SK-N-SH (cell line): ENCODE data around the gene SLC49A3. TPM values are rescaled to one million over a fixed set of nuclear protein-coding genes. Genes with fewer than 3 reads are reported as not detected.

Source experiments
- CTCF ChIA-PET: fragments of 300-600, 350-600 bp; formaldehyde crosslinking; extraction: SDS; loops from one replicate; lab custom pipeline; 2021; lab: Yijun Ruan, JAX
- POLR2A ChIA-PET: fragments of 350-600 bp; sonication (Branson Sonifier 250); formaldehyde crosslinking; extraction: SDS; loops from one replicate; lab custom pipeline; 2020; ENCODE audit warnings: antibody characterized with exemption, inconsistent platforms; lab: Yijun Ruan, JAX
- DNase-seq: peaks from one replicate; pipeline ENCODE4 v3.0.0; 2012
- H2AFZ ChIP-seq: fragments of 200-600 bp; sonication (generic); 2 replicates; pipeline ENCODE4 v1.8.1; 2016; ENCODE audit warnings: antibody characterized with exemption, mild to moderate bottlenecking, low read depth
- H3F3A ChIP-seq: fragments of 200-600 bp; sonication (generic); replicated peaks from 2 replicates; pipeline ENCODE3; 2016; ENCODE audit warnings: antibody characterized with exemption, mild to moderate bottlenecking; ENCODE audit not compliant: insufficient read depth
- H3K27ac ChIP-seq, 2 experiments: fragments of 200-500 bp in 1 of 2; fragments of 200-600 bp in 1 of 2; sonication (Bioruptor generic) in 1 of 2; sonication (generic), shearing (Covaris generic) in 1 of 2; 2 replicates each; pipeline versions ENCODE4 v1.5.1 to v1.6.1; 2014 to 2016; ENCODE audit warnings: low read depth in 2 of 2, inconsistent platforms in 1 of 2, low read length in 1 of 2, mild to moderate bottlenecking in 1 of 2, mixed read lengths in 1 of 2
- H3K27me3 ChIP-seq: fragments of 200-600 bp; sonication (generic), shearing (Covaris generic); 2 replicates; pipeline ENCODE4 v1.6.1; 2016; ENCODE audit warnings: mixed run types; ENCODE audit not compliant: insufficient read depth
- H3K36me3 ChIP-seq, 2 experiments: fragments of 200-500 bp in 1 of 2; fragments of 200-600 bp in 1 of 2; sonication (Bioruptor generic) in 1 of 2; sonication (generic) in 1 of 2; replicated peaks in 1 of 2; 2 replicates each; pipeline versions ENCODE3 to v1.5.1; 2014 to 2016; ENCODE audit warnings: low read length in 1 of 2, mild to moderate bottlenecking in 1 of 2; ENCODE audit not compliant: insufficient read depth in 2 of 2, control insufficient read depth in 1 of 2
- H3K4me1 ChIP-seq, 2 experiments: fragments of 200-500 bp in 1 of 2; fragments of 200-600 bp in 1 of 2; sonication (Bioruptor generic) in 1 of 2; sonication (generic), shearing (Covaris generic) in 1 of 2; 2 replicates each; pipeline versions ENCODE4 v1.5.1 to v1.6.1; 2014 to 2016; ENCODE audit warnings: low read depth in 1 of 2, low read length in 1 of 2, mixed run types in 1 of 2; ENCODE audit not compliant: insufficient read depth in 2 of 2, control insufficient read depth in 1 of 2
- H3K4me2 ChIP-seq: fragments of 200-600 bp; sonication (generic), shearing (Covaris generic); 2 replicates; pipeline ENCODE4 v1.6.1; 2017; ENCODE audit warnings: mixed run types
- H3K4me3 ChIP-seq, 2 experiments: fragments of 200-500 bp in 1 of 2; fragments of 200-600 bp in 1 of 2; sonication (Bioruptor generic) in 1 of 2; sonication (generic), shearing (Covaris generic) in 1 of 2; 2 replicates each; pipeline versions ENCODE4 v1.5.1 to v1.8.1; 2014 to 2016; ENCODE audit warnings: low read depth in 2 of 2, inconsistent platforms in 1 of 2, low read length in 1 of 2, mild to moderate bottlenecking in 1 of 2, mixed read lengths in 1 of 2, moderate library complexity in 1 of 2
- H3K79me2 ChIP-seq: fragments of 200-600 bp; sonication (generic); 2 replicates; pipeline ENCODE4 v1.8.1; 2017; ENCODE audit warnings: mild to moderate bottlenecking; ENCODE audit not compliant: insufficient read depth
- H3K9ac ChIP-seq: fragments of 200-600 bp; sonication (generic); 2 replicates; pipeline ENCODE4 v1.6.1; 2017; ENCODE audit warnings: mixed run types
- H3K9me2 ChIP-seq: fragments of 200-600 bp; sonication (generic); 2 replicates; pipeline ENCODE4 v1.6.1; 2017; ENCODE audit warnings: mixed run types
- H3K9me3 ChIP-seq: fragments of 200-600 bp; sonication (generic); 2 replicates; pipeline ENCODE4 v1.6.1; 2017; ENCODE audit warnings: mixed run types, mild to moderate bottlenecking, moderate library complexity
- H4K20me1 ChIP-seq: fragments of 200-600 bp; sonication (generic); 2 replicates; pipeline ENCODE4 v1.6.1; 2017; ENCODE audit warnings: mild to moderate bottlenecking, mixed run types; ENCODE audit not compliant: insufficient read depth
- FOXJ3 ChIP-seq: sonication (generic); formaldehyde crosslinking; IDR thresholded peaks from 2 replicates; pipeline ENCODE4 v1.5.1; 2020; ENCODE audit warnings: mild to moderate bottlenecking, missing genetic modification reagents
- MEF2A ChIP-seq: IDR thresholded peaks from 2 replicates; pipeline ENCODE4 v1.4.0; 2012; ENCODE audit warnings: low read depth, borderline replicate concordance
- MXI1 ChIP-seq: IDR thresholded peaks from 2 replicates; pipeline ENCODE4 v1.6.1; 2012; ENCODE audit warnings: mild to moderate bottlenecking, low read depth, low read length, improper control_type of control experiment
- NFIC ChIP-seq: IDR thresholded peaks from 2 replicates; pipeline ENCODE4 v1.4.0; 2012; ENCODE audit warnings: borderline replicate concordance
- NRF1 ChIP-seq: IDR thresholded peaks from 2 replicates; pipeline ENCODE4 v1.6.1; 2012; ENCODE audit warnings: low read depth, mild to moderate bottlenecking, low read length
- TEAD4 ChIP-seq: IDR thresholded peaks from 2 replicates; pipeline ENCODE4 v1.4.0; 2012; ENCODE audit warnings: mild to moderate bottlenecking, borderline replicate concordance; ENCODE audit not compliant: insufficient read depth
- YY1 ChIP-seq: IDR thresholded peaks from 2 replicates; pipeline ENCODE4 v1.4.0; 2012; ENCODE audit warnings: low read depth, mild to moderate bottlenecking
- WGBS: methylation state at CpG from one replicate; pipeline ENCODE4 v1.1.6; 2017; ENCODE audit warnings: low lambda C conversion rate; 5-methylcytosine and 5-hydroxymethylcytosine counted together
- polyA plus RNA-seq, 3 experiments: library from polyadenylated mRNA; depleted of rRNA; stranded (reverse); fragments of >200 nt; gene quantifications; 2 replicates each; pipeline ENCODE4 v1.2.3, GENCODE V29; 2012
- TF ChIP-seq, protein P1 (sequence below): IDR thresholded peaks from 2 replicates; pipeline ENCODE4 v1.4.0; 2012; ENCODE audit warnings: low read depth
- TF ChIP-seq, protein P2 (sequence below): IDR thresholded peaks from 2 replicates; pipeline ENCODE4 v1.6.1; 2012; ENCODE audit warnings: mild to moderate bottlenecking, low read depth, low read length, moderate library complexity
- TF ChIP-seq, protein P3 (sequence below): IDR thresholded peaks from 2 replicates; pipeline ENCODE4 v1.4.0; 2012; ENCODE audit warnings: low read depth, borderline replicate concordance
- TF ChIP-seq, protein P4 (sequence below): IDR thresholded peaks from 2 replicates; pipeline ENCODE4 v1.4.0; 2012; ENCODE audit warnings: low read depth, borderline replicate concordance

The SLC49A3 gene
- polyA plus RNA-seq, 1 of the 3 experiments (the other 2 are of a cell fraction) = 0.05 TPM

DNA sequence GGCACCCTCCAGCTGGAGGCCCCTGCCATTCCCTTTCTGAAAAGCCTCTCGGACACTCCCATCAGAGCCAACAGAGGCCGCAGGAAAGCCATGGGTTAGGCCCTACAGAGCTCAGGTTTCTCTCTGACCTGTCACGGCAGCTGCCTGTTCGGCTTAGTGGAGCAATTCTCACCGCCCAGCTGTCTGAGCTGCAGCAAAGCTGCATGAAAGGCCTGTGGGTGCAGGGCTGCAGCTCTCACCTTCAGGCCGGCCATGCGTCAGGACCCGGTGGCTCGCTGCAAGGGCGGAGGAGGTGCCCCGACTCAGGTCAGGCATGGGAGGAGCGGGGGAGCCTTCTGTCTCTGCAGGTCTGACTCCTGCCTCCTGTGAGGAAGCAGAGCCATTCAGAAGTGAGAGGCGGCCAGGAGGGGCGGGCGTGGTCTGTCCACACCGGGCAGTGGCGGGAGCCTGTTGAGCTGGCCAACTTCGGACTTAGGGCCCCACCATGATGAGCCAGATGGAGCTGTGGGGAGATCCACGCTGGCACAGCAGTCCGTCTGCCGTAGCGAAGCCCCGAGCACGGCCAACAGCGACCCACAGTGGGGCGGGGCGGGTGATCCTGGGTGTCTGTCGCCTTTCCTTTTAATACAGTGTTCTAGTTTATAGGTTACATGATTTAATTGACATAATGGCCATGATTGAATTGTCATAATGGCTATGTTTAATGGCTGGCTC is 40.2 kb downstream of the SLC49A3 start (continued):
- TF ChIP-seq TEAD4 = no peak

DNA sequence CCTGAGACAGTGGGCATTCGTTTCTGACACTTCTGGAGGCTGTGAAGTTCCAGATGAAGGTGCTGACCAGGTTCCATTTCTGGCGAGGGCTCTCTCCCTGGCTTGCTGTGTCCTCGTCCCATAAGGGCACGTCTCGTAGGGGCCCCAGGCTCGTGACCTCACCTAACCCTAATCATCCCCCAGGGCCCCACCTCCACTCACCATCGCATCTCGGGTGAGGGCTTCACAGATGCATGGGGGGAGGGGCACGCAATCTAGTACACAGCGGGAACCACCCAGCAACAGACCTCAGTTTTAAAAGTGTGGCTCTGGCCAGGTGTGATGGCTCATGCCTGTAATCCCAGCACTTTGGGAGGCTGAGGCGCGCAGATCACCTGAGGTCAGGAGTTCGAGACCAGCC is 41.5 kb downstream of the SLC49A3 start:
- 52% methylated on average over 8 of the region's 13 CpGs for WGBS
- H3K27me3 ChIP-seq = peaks cover 13% of the 10 kb centered on the region; the same call in 1 of the 2 replicates
- H3K4me2 ChIP-seq = no peak overlapping the region
- TF ChIP-seq, protein P1, sequence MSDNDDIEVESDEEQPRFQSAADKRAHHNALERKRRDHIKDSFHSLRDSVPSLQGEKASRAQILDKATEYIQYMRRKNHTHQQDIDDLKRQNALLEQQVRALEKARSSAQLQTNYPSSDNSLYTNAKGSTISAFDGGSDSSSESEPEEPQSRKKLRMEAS = no peak
- TF ChIP-seq, protein P2, sequence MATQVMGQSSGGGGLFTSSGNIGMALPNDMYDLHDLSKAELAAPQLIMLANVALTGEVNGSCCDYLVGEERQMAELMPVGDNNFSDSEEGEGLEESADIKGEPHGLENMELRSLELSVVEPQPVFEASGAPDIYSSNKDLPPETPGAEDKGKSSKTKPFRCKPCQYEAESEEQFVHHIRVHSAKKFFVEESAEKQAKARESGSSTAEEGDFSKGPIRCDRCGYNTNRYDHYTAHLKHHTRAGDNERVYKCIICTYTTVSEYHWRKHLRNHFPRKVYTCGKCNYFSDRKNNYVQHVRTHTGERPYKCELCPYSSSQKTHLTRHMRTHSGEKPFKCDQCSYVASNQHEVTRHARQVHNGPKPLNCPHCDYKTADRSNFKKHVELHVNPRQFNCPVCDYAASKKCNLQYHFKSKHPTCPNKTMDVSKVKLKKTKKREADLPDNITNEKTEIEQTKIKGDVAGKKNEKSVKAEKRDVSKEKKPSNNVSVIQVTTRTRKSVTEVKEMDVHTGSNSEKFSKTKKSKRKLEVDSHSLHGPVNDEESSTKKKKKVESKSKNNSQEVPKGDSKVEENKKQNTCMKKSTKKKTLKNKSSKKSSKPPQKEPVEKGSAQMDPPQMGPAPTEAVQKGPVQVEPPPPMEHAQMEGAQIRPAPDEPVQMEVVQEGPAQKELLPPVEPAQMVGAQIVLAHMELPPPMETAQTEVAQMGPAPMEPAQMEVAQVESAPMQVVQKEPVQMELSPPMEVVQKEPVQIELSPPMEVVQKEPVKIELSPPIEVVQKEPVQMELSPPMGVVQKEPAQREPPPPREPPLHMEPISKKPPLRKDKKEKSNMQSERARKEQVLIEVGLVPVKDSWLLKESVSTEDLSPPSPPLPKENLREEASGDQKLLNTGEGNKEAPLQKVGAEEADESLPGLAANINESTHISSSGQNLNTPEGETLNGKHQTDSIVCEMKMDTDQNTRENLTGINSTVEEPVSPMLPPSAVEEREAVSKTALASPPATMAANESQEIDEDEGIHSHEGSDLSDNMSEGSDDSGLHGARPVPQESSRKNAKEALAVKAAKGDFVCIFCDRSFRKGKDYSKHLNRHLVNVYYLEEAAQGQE = no peak
- TF ChIP-seq NFIC (no peak), MXI1 (no peak), FOXJ3 (CRISPR knock-in tag) (no peak), YY1 (no peak), NRF1 (no peak), MEF2A (no peak)
- TF ChIP-seq, protein P3, sequence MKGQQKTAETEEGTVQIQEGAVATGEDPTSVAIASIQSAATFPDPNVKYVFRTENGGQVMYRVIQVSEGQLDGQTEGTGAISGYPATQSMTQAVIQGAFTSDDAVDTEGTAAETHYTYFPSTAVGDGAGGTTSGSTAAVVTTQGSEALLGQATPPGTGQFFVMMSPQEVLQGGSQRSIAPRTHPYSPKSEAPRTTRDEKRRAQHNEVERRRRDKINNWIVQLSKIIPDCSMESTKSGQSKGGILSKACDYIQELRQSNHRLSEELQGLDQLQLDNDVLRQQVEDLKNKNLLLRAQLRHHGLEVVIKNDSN = no peak
- TF ChIP-seq, protein P4, sequence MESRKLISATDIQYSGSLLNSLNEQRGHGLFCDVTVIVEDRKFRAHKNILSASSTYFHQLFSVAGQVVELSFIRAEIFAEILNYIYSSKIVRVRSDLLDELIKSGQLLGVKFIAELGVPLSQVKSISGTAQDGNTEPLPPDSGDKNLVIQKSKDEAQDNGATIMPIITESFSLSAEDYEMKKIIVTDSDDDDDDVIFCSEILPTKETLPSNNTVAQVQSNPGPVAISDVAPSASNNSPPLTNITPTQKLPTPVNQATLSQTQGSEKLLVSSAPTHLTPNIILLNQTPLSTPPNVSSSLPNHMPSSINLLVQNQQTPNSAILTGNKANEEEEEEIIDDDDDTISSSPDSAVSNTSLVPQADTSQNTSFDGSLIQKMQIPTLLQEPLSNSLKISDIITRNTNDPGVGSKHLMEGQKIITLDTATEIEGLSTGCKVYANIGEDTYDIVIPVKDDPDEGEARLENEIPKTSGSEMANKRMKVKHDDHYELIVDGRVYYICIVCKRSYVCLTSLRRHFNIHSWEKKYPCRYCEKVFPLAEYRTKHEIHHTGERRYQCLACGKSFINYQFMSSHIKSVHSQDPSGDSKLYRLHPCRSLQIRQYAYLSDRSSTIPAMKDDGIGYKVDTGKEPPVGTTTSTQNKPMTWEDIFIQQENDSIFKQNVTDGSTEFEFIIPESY = no peak
- TF ChIP-seq, all 33 proteins: peak for 0
- POLR2A ChIA-PET = no interaction called here
- CTCF ChIA-PET = interaction anchor here (1.2 kb wide), 1 partner anchor 45 kb away, joined by 4 read pairs; no protein-coding TSS in a partner anchor
- DNase-seq = no peak
- Histone ChIP-seq H3F3A (no peaks in the 10 kb centered on the region), H3K4me3 (no peak overlapping the region), H3K9ac (no peak overlapping the region), H3K4me1 (peaks cover 0 to 2% of the 10 kb centered on the region in 2 experiments; a peak in 1 of 4 replicates), H3K36me3 (no peaks in the 10 kb centered on the region), H2AFZ (no peak overlapping the region), H4K20me1 (no peaks in the 10 kb centered on the region), H3K79me2 (no peaks in the 10 kb centered on the region), H3K9me3 (no peaks in the 10 kb centered on the region), H3K9me2 (no peaks in the 10 kb centered on the region), H3K27ac (no peak overlapping the region)
